ENCODE measurements around the gene REG1B.
"Not testable (repeated sequence)": the region's sequence is repeated elsewhere in the genome, so short reads cannot be mapped to it uniquely, and the experiment has no call there.

The REG1B gene

GRCh38 chr2:79101024-79101423 is 13.2 kb upstream of the REG1B start:
- no peak overlapping the region for H3K4me3 Mint-ChIP-seq

GRCh38 chr2:79100285-79100684 is 12.5 kb upstream of the REG1B start:
- no peaks in the 10 kb centered on the region for H3K36me3 Mint-ChIP-seq (ENCODE audit: low read depth)
- no peak overlapping the region for H3K4me3 Mint-ChIP-seq
- peaks cover 5% of the 10 kb centered on the region for H3K9me3 Mint-ChIP-seq
- H3K27ac Mint-ChIP-seq, result no peak overlapping the region
- peaks cover 6% of the 10 kb centered on the region for H3K4me1 Mint-ChIP-seq (ENCODE audit: low read depth)
- no peaks in the 10 kb centered on the region for H3K27me3 Mint-ChIP-seq

More at GRCh38 chr2:79101024-79101423, 13.2 kb upstream of the REG1B start:
- Mint-ChIP-seq H3K4me1 (ENCODE audit: low read depth) (peaks cover 6% of the 10 kb centered on the region), H3K9me3 (peaks cover 5% of the 10 kb centered on the region), H3K27ac (no peak overlapping the region), H3K27me3 (no peaks in the 10 kb centered on the region), H3K36me3 (ENCODE audit: low read depth) (no peaks in the 10 kb centered on the region)

- H3K36me3 Mint-ChIP-seq (ENCODE audit: low read depth), result no peaks in the 10 kb centered on the region
- H3K27ac Mint-ChIP-seq, result no peak overlapping the region
- H3K27me3 Mint-ChIP-seq, result no peaks in the 10 kb centered on the region
- no peak overlapping the region for H3K4me3 Mint-ChIP-seq
- H3K4me1 Mint-ChIP-seq (ENCODE audit: low read depth), result peaks cover 6% of the 10 kb centered on the region
- peaks cover 5% of the 10 kb centered on the region for H3K9me3 Mint-ChIP-seq
Observed at GRCh38 chr2:79099140-79099686, 11.4 kb upstream of the REG1B start.

- H3K27me3 Mint-ChIP-seq, result no peaks in the 10 kb centered on the region
- H3K9me3 Mint-ChIP-seq, result peaks cover 5% of the 10 kb centered on the region
- no peak overlapping the region for H3K27ac Mint-ChIP-seq
- no peaks in the 10 kb centered on the region for H3K36me3 Mint-ChIP-seq (ENCODE audit: low read depth)
- peaks cover 6% of the 10 kb centered on the region for H3K4me1 Mint-ChIP-seq (ENCODE audit: low read depth)
- no peak overlapping the region for H3K4me3 Mint-ChIP-seq
Observed at GRCh38 chr2:79097843-79098242, 10.1 kb upstream of the REG1B start.

GRCh38 chr2:79090693-79091092 is 2.9 kb upstream of the REG1B start:
- Mint-ChIP-seq H3K4me1 (ENCODE audit: low read depth) (no peaks in the 10 kb centered on the region), H3K36me3 (ENCODE audit: low read depth) (no peaks in the 10 kb centered on the region), H3K27me3 (no peaks in the 10 kb centered on the region), H3K9me3 (no peaks in the 10 kb centered on the region), H3K27ac (no peak overlapping the region), H3K4me3 (no peak overlapping the region)

GRCh38 chr2:79086255-79086654 is 1.5 kb downstream of the REG1B start:
- Mint-ChIP-seq H3K36me3 (ENCODE audit: low read depth) (no peaks in the 10 kb centered on the region), H3K4me1 (ENCODE audit: low read depth) (peaks cover 3% of the 10 kb centered on the region), H3K27me3 (no peaks in the 10 kb centered on the region), H3K4me3 (no peak overlapping the region), H3K9me3 (no peaks in the 10 kb centered on the region), H3K27ac (no peak overlapping the region)

GRCh38 chr2:79085382-79085781 is 2.4 kb downstream of the REG1B start:
- H3K4me3 Mint-ChIP-seq, result no peak overlapping the region
- H3K27me3 Mint-ChIP-seq, result no peaks in the 10 kb centered on the region
- H3K36me3 Mint-ChIP-seq (ENCODE audit: low read depth), result no peaks in the 10 kb centered on the region
- no peaks in the 10 kb centered on the region for H3K9me3 Mint-ChIP-seq
- peaks cover 3% of the 10 kb centered on the region for H3K4me1 Mint-ChIP-seq (ENCODE audit: low read depth)
- no peak overlapping the region for H3K27ac Mint-ChIP-seq

- H3K36me3 Mint-ChIP-seq (ENCODE audit: low read depth), result no peaks in the 10 kb centered on the region
- H3K4me3 Mint-ChIP-seq, result no peak overlapping the region
- no peaks in the 10 kb centered on the region for H3K9me3 Mint-ChIP-seq
- no peaks in the 10 kb centered on the region for H3K27me3 Mint-ChIP-seq
- H3K4me1 Mint-ChIP-seq (ENCODE audit: low read depth), result peaks cover 3% of the 10 kb centered on the region
- no peak overlapping the region for H3K27ac Mint-ChIP-seq
Observed at GRCh38 chr2:79084495-79085135, 3.2 kb downstream of the REG1B start.

GRCh38 chr2:79083597-79084251 is 4.1 kb downstream of the REG1B start:
- H3K9me3 Mint-ChIP-seq, result peaks cover 1% of the 10 kb centered on the region
- no peaks in the 10 kb centered on the region for H3K36me3 Mint-ChIP-seq (ENCODE audit: low read depth)
- H3K27ac Mint-ChIP-seq, result no peak overlapping the region
- peaks cover 3% of the 10 kb centered on the region for H3K4me1 Mint-ChIP-seq (ENCODE audit: low read depth)
- H3K4me3 Mint-ChIP-seq, result no peak overlapping the region
- no peaks in the 10 kb centered on the region for H3K27me3 Mint-ChIP-seq

GRCh38 chr2:79082987-79083386 is 4.8 kb downstream of the REG1B start:
- H3K36me3 Mint-ChIP-seq (ENCODE audit: low read depth), result no peaks in the 10 kb centered on the region
- no peak overlapping the region for H3K27ac Mint-ChIP-seq
- H3K27me3 Mint-ChIP-seq, result no peaks in the 10 kb centered on the region
- H3K4me3 Mint-ChIP-seq, result no peak overlapping the region
- peaks cover 7% of the 10 kb centered on the region for H3K9me3 Mint-ChIP-seq
- peaks cover 3% of the 10 kb centered on the region for H3K4me1 Mint-ChIP-seq (ENCODE audit: low read depth)

- Mint-ChIP-seq H3K4me1 (ENCODE audit: low read depth) (no peaks in the 10 kb centered on the region), H3K9me3 (peaks cover 11% of the 10 kb centered on the region), H3K27me3 (no peaks in the 10 kb centered on the region), H3K36me3 (ENCODE audit: low read depth) (no peaks in the 10 kb centered on the region), H3K27ac (no peak overlapping the region), H3K4me3 (no peak overlapping the region)
Observed at GRCh38 chr2:79071078-79071477, 16.7 kb downstream of the REG1B start.

GRCh38 chr2:79065201-79065600 is 22.6 kb downstream of the REG1B start:
- Mint-ChIP-seq H3K36me3 (ENCODE audit: low read depth) (no peaks in the 10 kb centered on the region), H3K27me3 (no peaks in the 10 kb centered on the region), H3K9me3 (peaks cover 8% of the 10 kb centered on the region), H3K4me1 (ENCODE audit: low read depth) (no peaks in the 10 kb centered on the region), H3K4me3 (no peak overlapping the region), H3K27ac (no peak overlapping the region)

GRCh38 chr2:79054769-79055168 is 33.0 kb downstream of the REG1B start:
- not testable (repeated sequence) for H3K9me3 Mint-ChIP-seq; H3K27me3 Mint-ChIP-seq; H3K4me3 Mint-ChIP-seq; H3K27ac Mint-ChIP-seq; H3K4me1 Mint-ChIP-seq (ENCODE audit: low read depth); H3K36me3 Mint-ChIP-seq (ENCODE audit: low read depth)

- H3K4me3 Mint-ChIP-seq; H3K27me3 Mint-ChIP-seq; H3K9me3 Mint-ChIP-seq; H3K27ac Mint-ChIP-seq; H3K4me1 Mint-ChIP-seq (ENCODE audit: low read depth); H3K36me3 Mint-ChIP-seq (ENCODE audit: low read depth): not testable (repeated sequence)
Observed at GRCh38 chr2:79053486-79053885, 34.3 kb downstream of the REG1B start.

- no peak overlapping the region for H3K27ac Mint-ChIP-seq
- no peaks in the 10 kb centered on the region for H3K36me3 Mint-ChIP-seq (ENCODE audit: low read depth)
- H3K27me3 Mint-ChIP-seq, result no peaks in the 10 kb centered on the region
- H3K4me3 Mint-ChIP-seq, result no peak overlapping the region
- no peaks in the 10 kb centered on the region for H3K4me1 Mint-ChIP-seq (ENCODE audit: low read depth)
- peaks cover 8% of the 10 kb centered on the region for H3K9me3 Mint-ChIP-seq
Observed at GRCh38 chr2:79041032-79041448, 46.8 kb downstream of the REG1B start.

GRCh38 chr2:79039944-79040343 is 47.8 kb downstream of the REG1B start:
- Mint-ChIP-seq H3K36me3 (ENCODE audit: low read depth) (no peaks in the 10 kb centered on the region), H3K4me3 (no peak overlapping the region), H3K27me3 (no peaks in the 10 kb centered on the region), H3K4me1 (ENCODE audit: low read depth) (no peaks in the 10 kb centered on the region), H3K9me3 (peaks cover 3% of the 10 kb centered on the region), H3K27ac (no peak overlapping the region)
